A673 (cell line): ENCODE data around the gene ERGIC3.

Experiments used
- EZH2 ChIP-seq: fragments of 200-600 bp; sonication (generic); IDR thresholded peaks from 2 replicates; pipeline ENCODE4 v1.6.1; 2017; ENCODE audit warnings: borderline replicate concordance, low read depth, mild to moderate bottlenecking, mixed read lengths, antibody characterized with exemption, low read length; ENCODE audit not compliant: poor library complexity, severe bottlenecking
- TF ChIP-seq, protein P1 (sequence below): fragments of 300-800, 200-600 bp; sonication (generic); conservative IDR thresholded peaks from 2 replicates; pipeline ENCODE4 v1.5.1; 2017; ENCODE audit warnings: low read depth, mild to moderate bottlenecking, antibody characterized with exemption, low read length, moderate library complexity, mixed read lengths

DNA sequence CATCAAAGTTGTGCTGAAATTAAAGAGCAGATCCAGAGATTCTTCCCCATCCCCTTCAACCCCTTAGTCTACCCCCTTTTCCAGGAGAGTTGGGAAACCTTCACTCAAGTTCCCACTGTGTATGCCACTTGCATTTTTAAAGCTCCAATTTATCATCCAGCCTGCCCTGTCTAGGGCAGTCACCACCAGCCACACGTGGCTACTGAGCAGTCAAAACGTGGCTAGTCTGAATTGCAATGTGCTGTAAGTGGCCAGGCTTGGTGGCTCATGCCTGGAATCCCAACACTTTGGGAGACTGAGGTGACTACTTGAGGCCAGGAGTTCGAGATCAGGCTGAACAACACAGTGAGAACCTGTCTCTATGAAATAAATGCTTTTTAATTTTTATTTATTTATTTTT is 34.9 kb downstream of the ERGIC3 start:
- no peak for TF ChIP-seq EZH2
- TF ChIP-seq, protein P1, sequence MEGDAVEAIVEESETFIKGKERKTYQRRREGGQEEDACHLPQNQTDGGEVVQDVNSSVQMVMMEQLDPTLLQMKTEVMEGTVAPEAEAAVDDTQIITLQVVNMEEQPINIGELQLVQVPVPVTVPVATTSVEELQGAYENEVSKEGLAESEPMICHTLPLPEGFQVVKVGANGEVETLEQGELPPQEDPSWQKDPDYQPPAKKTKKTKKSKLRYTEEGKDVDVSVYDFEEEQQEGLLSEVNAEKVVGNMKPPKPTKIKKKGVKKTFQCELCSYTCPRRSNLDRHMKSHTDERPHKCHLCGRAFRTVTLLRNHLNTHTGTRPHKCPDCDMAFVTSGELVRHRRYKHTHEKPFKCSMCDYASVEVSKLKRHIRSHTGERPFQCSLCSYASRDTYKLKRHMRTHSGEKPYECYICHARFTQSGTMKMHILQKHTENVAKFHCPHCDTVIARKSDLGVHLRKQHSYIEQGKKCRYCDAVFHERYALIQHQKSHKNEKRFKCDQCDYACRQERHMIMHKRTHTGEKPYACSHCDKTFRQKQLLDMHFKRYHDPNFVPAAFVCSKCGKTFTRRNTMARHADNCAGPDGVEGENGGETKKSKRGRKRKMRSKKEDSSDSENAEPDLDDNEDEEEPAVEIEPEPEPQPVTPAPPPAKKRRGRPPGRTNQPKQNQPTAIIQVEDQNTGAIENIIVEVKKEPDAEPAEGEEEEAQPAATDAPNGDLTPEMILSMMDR = no peak
